Measurements from ENCODE around the gene PHTF1.

DNA sequence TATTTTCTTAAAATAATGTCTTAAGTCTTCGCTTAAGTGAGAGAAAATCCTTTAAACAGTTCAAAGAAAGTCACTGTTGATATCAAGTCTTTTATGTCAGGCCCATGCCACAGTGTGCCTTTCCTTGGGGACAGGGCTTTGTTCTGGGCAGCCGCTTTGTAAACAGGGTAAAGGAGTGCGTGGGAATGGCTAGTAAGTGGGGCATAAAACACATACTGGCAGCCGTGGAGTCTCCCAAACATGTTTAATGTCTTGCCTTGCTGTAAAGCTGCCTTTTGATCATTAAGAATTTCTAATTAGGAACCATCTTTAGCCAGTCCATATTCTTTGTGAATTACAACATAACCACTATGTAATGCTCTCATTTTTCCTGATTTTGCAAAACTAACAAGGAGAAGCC, 99.7 kb downstream of the PHTF1 start:
- TF ChIP-seq REST (IDR thresholded peaks at IDR 0.05; ENCODE audit: insufficient read depth in 1 of 2, low read depth in 2 of 2, low read length in 2 of 2) (no peak), POLR2AphosphoS5 (IDR thresholded peaks at IDR 0.05; ENCODE audit: low read depth, low read length) (no peak)
